Measurements from ENCODE around the gene ZNF525. TPM values are rescaled to one million over a fixed set of nuclear protein-coding genes. Genes with fewer than 3 reads are reported as not detected.

Gene ZNF525
- 22.2 TPM for total RNA-seq

DNA sequence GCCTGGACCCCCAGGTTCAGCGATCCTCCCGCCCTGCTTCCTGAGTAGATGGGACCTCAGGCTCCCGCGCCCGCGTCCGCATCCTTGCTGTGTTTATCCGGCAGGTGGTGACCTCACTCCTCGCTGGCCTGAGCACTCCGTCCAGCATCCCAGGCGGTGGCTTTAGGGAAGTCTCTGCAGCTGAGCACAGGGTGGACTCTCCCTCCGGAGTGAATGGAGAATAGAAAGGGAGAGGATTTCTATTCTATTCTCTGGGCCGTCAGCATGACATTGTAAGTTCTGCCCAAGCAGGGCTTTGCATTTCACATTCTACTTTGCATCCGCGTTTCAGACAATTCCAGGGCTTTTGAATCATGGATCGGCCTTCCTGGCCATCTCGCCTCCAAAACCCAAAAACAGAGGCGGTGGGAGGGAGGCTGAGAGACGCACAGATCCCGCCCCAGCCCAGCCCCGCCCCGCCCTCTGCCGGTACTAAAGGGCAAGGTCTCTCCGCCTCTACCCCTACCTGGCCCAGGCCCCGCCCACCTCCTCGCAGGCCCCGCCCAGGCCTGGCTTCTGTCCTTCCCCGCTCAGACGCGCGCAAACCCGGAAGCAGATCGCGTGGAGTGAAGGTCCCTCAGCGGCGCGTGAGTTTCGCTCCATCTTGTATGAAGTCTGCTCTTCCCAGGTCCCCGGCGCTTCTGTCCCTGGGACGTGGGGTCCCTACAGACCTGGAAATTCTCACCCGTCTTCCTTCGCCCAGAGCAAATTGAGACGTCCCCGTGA is at the start of gene ZNF525:
ZNF525 (plus strand) TSS at position 572 of the 765 bp plus-strand sequence. CDS start 6,577 bp downstream, outside the sequence.

DNA sequence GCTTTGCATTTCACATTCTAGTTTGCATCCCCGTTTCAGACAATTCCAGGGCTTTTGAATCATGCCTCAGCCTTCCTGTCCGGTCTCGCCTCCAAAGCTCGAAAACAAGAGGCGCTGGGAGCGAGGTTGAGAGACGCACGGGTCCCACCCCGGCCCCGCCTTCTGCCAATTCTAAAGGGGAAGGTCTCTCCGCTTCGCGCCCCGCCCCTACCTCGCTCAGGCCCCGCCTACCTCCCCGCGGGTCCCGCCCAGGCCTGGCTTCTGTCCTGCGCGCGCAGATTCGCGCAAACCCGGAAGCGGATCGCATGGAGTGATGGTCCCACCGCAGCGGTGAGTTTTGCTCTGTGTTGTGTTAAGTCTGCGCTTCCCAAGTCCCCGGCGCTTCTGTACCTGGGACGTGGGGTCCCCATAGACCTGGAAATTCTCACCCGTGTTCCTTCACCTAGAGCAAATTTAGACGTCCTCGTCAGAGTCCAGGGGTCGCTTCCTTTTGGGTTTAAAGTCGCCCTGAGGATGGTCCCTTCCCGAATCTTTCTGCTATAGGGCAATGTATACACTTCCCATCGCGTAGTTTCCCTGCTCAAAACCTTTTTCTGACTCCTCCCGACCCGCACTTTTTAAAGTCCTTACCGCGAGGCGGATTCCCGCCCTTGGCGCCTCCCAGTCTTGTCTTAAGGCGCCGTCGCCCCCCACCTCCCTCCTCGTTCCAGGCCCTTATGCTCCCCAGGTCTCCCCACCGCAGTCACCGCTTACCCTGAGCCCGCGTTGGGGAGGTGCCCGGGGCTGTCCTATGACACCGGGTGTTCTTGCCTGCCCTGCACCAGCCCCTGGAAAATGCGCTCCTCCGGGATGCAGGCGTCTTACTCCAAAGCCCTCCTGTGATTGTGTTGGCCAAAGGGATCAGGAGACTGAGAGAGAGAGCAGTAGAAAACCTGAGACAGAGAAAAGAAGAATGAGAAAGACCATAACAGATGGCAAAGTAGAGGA is 31.7 kb upstream of the ZNF525 start, which contains the start of gene ZNF845:
ZNF845 (plus strand) TSS at position 287 of the 987 bp plus-strand sequence. CDS start 7,559 bp downstream, outside the sequence.

DNA sequence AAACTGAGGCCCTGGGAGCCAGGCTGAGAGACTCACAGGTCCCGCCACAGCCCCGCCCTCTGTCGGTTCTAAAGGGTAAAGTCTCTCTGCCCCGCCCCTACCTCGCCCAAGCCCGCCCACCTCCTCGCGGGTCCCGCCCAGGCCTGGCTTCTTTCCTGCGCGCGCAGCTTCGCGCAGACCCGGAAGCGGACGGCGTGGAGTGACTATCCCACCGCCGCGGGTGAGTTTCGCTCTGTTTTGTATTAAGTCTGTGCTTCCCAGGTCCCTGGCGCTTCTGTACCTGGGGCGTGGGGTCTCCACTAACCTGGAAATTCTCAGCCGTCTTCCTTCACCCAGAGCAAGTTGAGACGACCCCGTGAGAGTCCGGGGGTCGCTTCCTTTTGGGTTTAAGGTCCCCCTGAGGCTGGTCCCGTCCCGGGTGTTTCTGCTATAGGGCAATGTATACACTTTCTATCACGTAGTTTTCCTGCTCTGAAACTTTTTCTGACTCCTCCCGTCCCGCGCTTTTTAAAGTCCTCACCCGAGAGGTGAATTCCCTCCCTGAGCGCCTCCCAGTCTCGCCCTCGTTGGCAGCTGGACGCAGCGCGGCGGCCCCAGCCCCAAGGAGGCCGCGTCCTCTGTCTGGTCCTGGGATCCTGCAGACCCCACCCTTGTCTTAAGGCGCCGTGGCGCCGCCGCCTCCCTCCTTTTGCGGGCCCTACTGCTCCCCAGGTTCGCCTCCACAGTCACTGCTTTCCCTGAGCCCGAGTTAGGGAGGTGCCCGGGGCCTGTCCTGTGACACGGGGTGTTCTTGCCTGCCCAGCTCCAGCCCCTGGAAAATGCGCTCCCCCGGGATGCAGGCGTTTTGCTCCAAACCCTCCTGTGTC is 29.7 kb downstream of the ZNF525 start, which contains the start of gene ZNF765:
ZNF765 (plus strand) TSS at position 176 of the 866 bp plus-strand sequence. CDS start 2,867 bp downstream, outside the sequence.

DNA sequence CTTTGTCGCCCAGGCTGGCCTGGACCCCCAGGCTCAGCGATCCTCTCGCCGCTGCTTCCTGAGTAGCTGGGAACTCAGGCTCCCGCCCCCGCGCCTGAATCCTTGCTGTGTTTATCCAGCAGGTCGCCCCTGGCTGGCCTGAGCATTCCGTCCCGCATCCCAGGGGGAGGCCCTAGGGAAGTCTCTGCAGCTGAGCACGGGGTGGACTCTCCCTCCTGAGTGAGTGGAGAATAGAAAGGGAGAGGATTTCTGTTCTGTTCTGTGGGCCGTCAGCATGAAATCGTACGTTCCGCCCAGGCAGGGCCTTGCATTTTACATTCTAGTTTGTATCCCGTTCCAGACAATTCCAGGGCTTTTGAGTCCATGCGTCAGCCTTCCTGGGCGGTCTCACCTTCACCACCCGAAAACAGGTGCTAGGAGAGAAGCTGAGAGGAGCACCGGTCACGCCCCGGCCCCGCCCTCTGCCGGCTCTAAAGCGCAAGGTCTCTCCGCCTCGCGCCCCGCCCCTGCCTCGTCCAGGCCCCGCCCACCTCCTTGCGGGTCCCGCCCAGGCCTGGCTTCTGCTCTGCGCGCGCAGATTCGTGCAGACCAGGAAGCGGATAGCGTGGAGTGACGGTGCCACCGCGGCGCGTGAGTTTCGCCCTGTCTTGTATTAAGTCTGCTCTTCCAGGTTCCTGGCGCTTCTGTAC is 66.0 kb downstream of the ZNF525 start, which contains the start of gene ZNF761:
ZNF761 (plus strand) TSS at position 586 of the 689 bp plus-strand sequence. CDS start 15,285 bp downstream, outside the sequence.

Other genes with a start within 250 kb of the ZNF525 start
- gene ZNF415, start 232.8 kb upstream of the ZNF525 start, total RNA-seq, result 25.6 TPM
- gene ZNF347, start 206.7 kb upstream of the ZNF525 start, total RNA-seq, result 22.3 TPM
- gene ZNF665, start 172.3 kb upstream of the ZNF525 start, total RNA-seq, result 4.3 TPM
- 67.0 TPM for gene ZNF677, start 110.8 kb upstream of the ZNF525 start, total RNA-seq
- not detected for gene VN1R2, start 107.4 kb upstream of the ZNF525 start, total RNA-seq
- gene VN1R4, start 98.0 kb upstream of the ZNF525 start, total RNA-seq, result not detected
- 13.0 TPM for gene ZNF845, start 32.0 kb upstream of the ZNF525 start, total RNA-seq
- gene ZNF765, start 29.4 kb downstream of the ZNF525 start, total RNA-seq, result 21.0 TPM
- gene ZNF761, start 66.3 kb downstream of the ZNF525 start, total RNA-seq, result 14.6 TPM
- 8.0 TPM for gene ZNF813, start 102.0 kb downstream of the ZNF525 start, total RNA-seq
- gene ZNF331, start 172.4 kb downstream of the ZNF525 start, total RNA-seq, result 34.2 TPM

Measured in camera-type eye (tissue), 1 donor.